ENCODE data around the gene NLRP4. TPM values are rescaled to one million over a fixed set of nuclear protein-coding genes. Genes with fewer than 3 reads are reported as not detected.

NLRP4 gene
- total RNA-seq, 1 experiment from 2014 or later, result 0.15 TPM

- ChIA-PET CTCF (no interaction called here), POLR2A (ENCODE audit: low non-redundant PET) (no interaction called here)
- intact Hi-C loops (cut with micrococcal nuclease; ENCODE audit: unreplicated experiment), result no loop called here
- BruUV-seq (replicated peaks), result no TSS peak
- no peak overlapping the region for H3K4me3 ChIP-seq (ENCODE audit: low read depth, low read length, poor library complexity, severe bottlenecking)
- no peak for DNase-seq (ENCODE audit: low spot score)
- TF ChIP-seq EZH2 (IDR thresholded peaks at IDR 0.05; ENCODE audit: borderline replicate concordance, low read depth, low read length, poor library complexity, severe bottlenecking) (no peak), CTCF (conservative IDR thresholded peaks at IDR 0.05; ENCODE audit: low read depth, low read length) (no peak)
- H3K27ac ChIP-seq (ENCODE audit: low read depth, low read length, poor library complexity, severe bottlenecking), result no peak overlapping the region
- H3K9me3 ChIP-seq (ENCODE audit: low read depth, low read length, poor library complexity, severe bottlenecking), result no peaks in the 10 kb centered on the region
- H3K4me1 ChIP-seq (ENCODE audit: insufficient read depth, low read length, poor library complexity, severe bottlenecking), result no peaks in the 10 kb centered on the region
- no peaks in the 10 kb centered on the region for H3K36me3 ChIP-seq (ENCODE audit: insufficient read depth, low read length, poor library complexity, severe bottlenecking)
- peaks cover 8% of the 10 kb centered on the region for H3K27me3 ChIP-seq (replicated peaks; ENCODE audit: insufficient read depth, low read depth, low read length, poor library complexity)
Measured at GRCh38 chr19:55838251-55838650, 1.9 kb downstream of the NLRP4 start.

- Histone ChIP-seq H3K9me3 (ENCODE audit: low read depth, low read length, poor library complexity, severe bottlenecking) (no peaks in the 10 kb centered on the region), H3K4me1 (ENCODE audit: insufficient read depth, low read length, poor library complexity, severe bottlenecking) (no peaks in the 10 kb centered on the region), H3K36me3 (ENCODE audit: insufficient read depth, low read length, poor library complexity, severe bottlenecking) (no peaks in the 10 kb centered on the region), H3K27me3 (replicated peaks; ENCODE audit: insufficient read depth, low read depth, low read length, poor library complexity) (peaks cover 7% of the 10 kb centered on the region), H3K27ac (ENCODE audit: low read depth, low read length, poor library complexity, severe bottlenecking) (no peak overlapping the region), H3K4me3 (ENCODE audit: low read depth, low read length, poor library complexity, severe bottlenecking) (no peak overlapping the region)
- intact Hi-C loops (cut with micrococcal nuclease; ENCODE audit: unreplicated experiment), result no loop called here
- BruUV-seq (replicated peaks), result no TSS peak
- ChIA-PET POLR2A (ENCODE audit: low non-redundant PET) (no interaction called here), CTCF (no interaction called here)
- DNase-seq (ENCODE audit: low spot score), result no peak
- no peak for TF ChIP-seq CTCF (conservative IDR thresholded peaks at IDR 0.05; ENCODE audit: low read depth, low read length)
- TF ChIP-seq EZH2 (IDR thresholded peaks at IDR 0.05; ENCODE audit: borderline replicate concordance, low read depth, low read length, poor library complexity, severe bottlenecking), result no peak
Measured at GRCh38 chr19:55838906-55839305, 2.6 kb downstream of the NLRP4 start.

GRCh38 chr19:55855160-55855559 is 18.8 kb downstream of the NLRP4 start:
- intact Hi-C loops (cut with micrococcal nuclease; ENCODE audit: unreplicated experiment), result no loop called here
- H3K27me3 ChIP-seq (replicated peaks; ENCODE audit: insufficient read depth, low read depth, low read length, poor library complexity), result peaks cover 4% of the 10 kb centered on the region
- H3K4me3 ChIP-seq (ENCODE audit: low read depth, low read length, poor library complexity, severe bottlenecking), result no peak overlapping the region
- TF ChIP-seq CTCF (conservative IDR thresholded peaks at IDR 0.05; ENCODE audit: low read depth, low read length) (no peak), EZH2 (IDR thresholded peaks at IDR 0.05; ENCODE audit: borderline replicate concordance, low read depth, low read length, poor library complexity, severe bottlenecking) (no peak)
- H3K36me3 ChIP-seq (ENCODE audit: insufficient read depth, low read length, poor library complexity, severe bottlenecking), result no peaks in the 10 kb centered on the region
- DNase-seq (ENCODE audit: low spot score), result no peak
- no peak overlapping the region for H3K27ac ChIP-seq (ENCODE audit: low read depth, low read length, poor library complexity, severe bottlenecking)
- H3K9me3 ChIP-seq (ENCODE audit: low read depth, low read length, poor library complexity, severe bottlenecking), result no peaks in the 10 kb centered on the region
- ChIA-PET CTCF (no interaction called here), POLR2A (ENCODE audit: low non-redundant PET) (interaction anchor here (0.7 kb wide), 1 partner anchor 681 kb away, joined by 3 read pairs; no protein-coding TSS in a partner anchor)
- no peaks in the 10 kb centered on the region for H3K4me1 ChIP-seq (ENCODE audit: insufficient read depth, low read length, poor library complexity, severe bottlenecking)
- no TSS peak for BruUV-seq (replicated peaks)
